ENCODE results near the gene DIS3.

DNA sequence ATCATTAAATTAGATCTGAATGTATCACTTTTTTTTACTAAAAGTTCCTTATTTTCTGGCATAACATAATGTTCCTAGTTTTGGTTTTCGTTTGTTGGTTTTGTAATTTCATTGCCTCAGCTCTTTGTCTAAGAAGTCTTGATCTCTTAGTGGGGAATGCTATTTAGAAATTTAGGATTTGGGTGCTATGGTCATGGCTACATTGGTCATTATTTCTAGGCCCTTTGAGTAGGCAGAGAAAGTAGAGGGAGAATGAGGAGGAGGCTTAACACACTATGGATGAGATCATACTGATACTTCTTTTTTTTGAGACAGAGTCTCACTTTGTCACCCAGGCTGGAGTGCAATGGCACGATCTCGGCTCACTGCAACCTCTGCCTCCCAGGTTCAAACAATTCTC, 42.0 kb upstream of the DIS3 start:
- TF ChIP-seq, protein P1, sequence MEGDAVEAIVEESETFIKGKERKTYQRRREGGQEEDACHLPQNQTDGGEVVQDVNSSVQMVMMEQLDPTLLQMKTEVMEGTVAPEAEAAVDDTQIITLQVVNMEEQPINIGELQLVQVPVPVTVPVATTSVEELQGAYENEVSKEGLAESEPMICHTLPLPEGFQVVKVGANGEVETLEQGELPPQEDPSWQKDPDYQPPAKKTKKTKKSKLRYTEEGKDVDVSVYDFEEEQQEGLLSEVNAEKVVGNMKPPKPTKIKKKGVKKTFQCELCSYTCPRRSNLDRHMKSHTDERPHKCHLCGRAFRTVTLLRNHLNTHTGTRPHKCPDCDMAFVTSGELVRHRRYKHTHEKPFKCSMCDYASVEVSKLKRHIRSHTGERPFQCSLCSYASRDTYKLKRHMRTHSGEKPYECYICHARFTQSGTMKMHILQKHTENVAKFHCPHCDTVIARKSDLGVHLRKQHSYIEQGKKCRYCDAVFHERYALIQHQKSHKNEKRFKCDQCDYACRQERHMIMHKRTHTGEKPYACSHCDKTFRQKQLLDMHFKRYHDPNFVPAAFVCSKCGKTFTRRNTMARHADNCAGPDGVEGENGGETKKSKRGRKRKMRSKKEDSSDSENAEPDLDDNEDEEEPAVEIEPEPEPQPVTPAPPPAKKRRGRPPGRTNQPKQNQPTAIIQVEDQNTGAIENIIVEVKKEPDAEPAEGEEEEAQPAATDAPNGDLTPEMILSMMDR (IDR thresholded peaks at IDR 0.05 in 2 of 3, conservative IDR thresholded peaks at IDR 0.05 in 1 of 3; ENCODE audit: borderline replicate concordance in 1 of 3, insufficient read depth in 1 of 3, low read depth in 2 of 3, low read length in 2 of 3): no peak
- TF ChIP-seq, protein P2, sequence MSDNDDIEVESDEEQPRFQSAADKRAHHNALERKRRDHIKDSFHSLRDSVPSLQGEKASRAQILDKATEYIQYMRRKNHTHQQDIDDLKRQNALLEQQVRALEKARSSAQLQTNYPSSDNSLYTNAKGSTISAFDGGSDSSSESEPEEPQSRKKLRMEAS (IDR thresholded peaks at IDR 0.05): no peak
- TF ChIP-seq POLR2A (IDR thresholded peaks at IDR 0.05; ENCODE audit: borderline replicate concordance, extremely low read depth, insufficient read depth, insufficient read length) (no peak), JUND (IDR thresholded peaks at IDR 0.05) (no peak), ELF1 (IDR thresholded peaks at IDR 0.05; ENCODE audit: borderline replicate concordance, low read depth) (no peak), POLR2AphosphoS5 (IDR thresholded peaks at IDR 0.05; ENCODE audit: low read depth, low read length) (no peak), EZH2phosphoT487 (IDR thresholded peaks at IDR 0.05; ENCODE audit: borderline replicate concordance) (no peak), CEBPB (IDR thresholded peaks at IDR 0.05; ENCODE audit: low read depth) (no peak), SP1 (IDR thresholded peaks at IDR 0.05; ENCODE audit: low read depth) (no peak), RAD21 (IDR thresholded peaks at IDR 0.05; ENCODE audit: low read depth) (no peak), ZNF274 (IDR thresholded peaks at IDR 0.05; ENCODE audit: low read depth, low read length) (no peak), EZH2 (IDR thresholded peaks at IDR 0.05) (no peak)

All from HCT116 (cell line).